ENCODE data around the gene METTL22. TPM values are rescaled to one million over a fixed set of nuclear protein-coding genes. Genes with fewer than 3 reads are reported as not detected.

The METTL22 gene
- polyA plus RNA-seq, 1 donor from 2014 or later = 51.3 TPM

GRCh38 chr16:8583199-8583598, 38.3 kb upstream of the METTL22 start:
- no peaks in the 10 kb centered on the region for H3K9me2 ChIP-seq (ENCODE audit: insufficient read depth, low read length)
- no peaks in the 10 kb centered on the region for H3F3A ChIP-seq (ENCODE audit: insufficient read depth, low read length, poor library complexity, severe bottlenecking)
- no peaks in the 10 kb centered on the region for H4K20me1 ChIP-seq (ENCODE audit: insufficient read depth)
- H3K36me3 ChIP-seq (ENCODE audit: insufficient read depth, low read length) = no peaks in the 10 kb centered on the region
- H3K79me2 ChIP-seq (replicated peaks; ENCODE audit: insufficient read depth, low read length) = no peaks in the 10 kb centered on the region
- H3K27ac ChIP-seq (ENCODE audit: low read length) = no peak overlapping the region
- H3K4me2 ChIP-seq (ENCODE audit: low read length) = no peak overlapping the region
- no peak overlapping the region for H3K4me3 ChIP-seq (ENCODE audit: low read length)
- H2AFZ ChIP-seq (ENCODE audit: low read depth, low read length) = no peak overlapping the region
- H3K9ac ChIP-seq (ENCODE audit: low read length) = no peak overlapping the region
- TF ChIP-seq SMC3 (conservative IDR thresholded peaks at IDR 0.05; ENCODE audit: poor library complexity) (no peak), CTCF (IDR thresholded peaks at IDR 0.05; ENCODE audit: poor library complexity, severe bottlenecking) (no peak), EZH2 (IDR thresholded peaks at IDR 0.05; ENCODE audit: borderline replicate concordance, insufficient read depth, low read length, poor library complexity, severe bottlenecking) (no peak), MXI1 (conservative IDR thresholded peaks at IDR 0.05; ENCODE audit: poor library complexity, severe bottlenecking) (no peak), TAF1 (IDR thresholded peaks at IDR 0.05; ENCODE audit: low read depth) (no peak), REST (IDR thresholded peaks at IDR 0.05; ENCODE audit: borderline replicate concordance) (no peak), RAD21 (conservative IDR thresholded peaks at IDR 0.05) (no peak), EP300 (conservative IDR thresholded peaks at IDR 0.05; ENCODE audit: poor library complexity, severe bottlenecking) (no peak), POLR2AphosphoS5 (IDR thresholded peaks at IDR 0.05) (no peak)
- no peaks in the 10 kb centered on the region for H3K9me3 ChIP-seq (ENCODE audit: low read length)
- peaks cover 2% of the 10 kb centered on the region for H3K27me3 ChIP-seq (ENCODE audit: insufficient read depth, low read depth, low read length)

- Histone ChIP-seq H3F3A (ENCODE audit: insufficient read depth, low read length, poor library complexity, severe bottlenecking) (no peaks in the 10 kb centered on the region), H2AFZ (ENCODE audit: low read depth, low read length) (no peak overlapping the region), H3K36me3 (ENCODE audit: insufficient read depth, low read length) (no peaks in the 10 kb centered on the region), H4K20me1 (ENCODE audit: insufficient read depth) (no peaks in the 10 kb centered on the region), H3K79me2 (replicated peaks; ENCODE audit: insufficient read depth, low read length) (no peaks in the 10 kb centered on the region), H3K4me3 (ENCODE audit: low read length) (no peak overlapping the region), H3K27ac (ENCODE audit: low read length) (no peak overlapping the region), H3K9me2 (ENCODE audit: insufficient read depth, low read length) (no peaks in the 10 kb centered on the region), H3K4me2 (ENCODE audit: low read length) (no peak overlapping the region), H3K27me3 (ENCODE audit: insufficient read depth, low read depth, low read length) (peaks cover 7% of the 10 kb centered on the region), H3K9ac (ENCODE audit: low read length) (no peak overlapping the region), H3K9me3 (ENCODE audit: low read length) (no peaks in the 10 kb centered on the region)
- TF ChIP-seq EP300 (conservative IDR thresholded peaks at IDR 0.05; ENCODE audit: poor library complexity, severe bottlenecking) (no peak), CTCF (IDR thresholded peaks at IDR 0.05; ENCODE audit: poor library complexity, severe bottlenecking) (no peak), REST (IDR thresholded peaks at IDR 0.05; ENCODE audit: borderline replicate concordance) (no peak)
Measured at GRCh38 chr16:8583732-8584131, 37.8 kb upstream of the METTL22 start.
